Transverse colon (tissue), 4 donors: Measurements from ENCODE around the gene LARP4. TPM values are rescaled to one million over a fixed set of nuclear protein-coding genes. Genes with fewer than 3 reads are reported as not detected.

Experiments used
- DNase-seq: peaks from one replicate; pipeline ENCODE4 v3.0.0-alpha.2; 2019
- H3K27ac ChIP-seq, 4 donors: fragments of 200-600 bp; sonication (generic); 2 replicates each; pipeline ENCODE4 v1.5.1; 2016 to 2018; ENCODE audit warnings: inconsistent platforms in 4 of 4
- H3K27me3 ChIP-seq: fragments of 200-600 bp; sonication (generic); 2 replicates; pipeline ENCODE4 v1.5.1; 2017; ENCODE audit warnings: inconsistent platforms
- H3K36me3 ChIP-seq, 4 donors: fragments of 200-600 bp; sonication (generic); 2 replicates each; pipeline ENCODE4 v1.5.1; 2017 to 2019; ENCODE audit warnings: inconsistent platforms in 4 of 4
- H3K4me1 ChIP-seq, 4 donors: fragments of 200-600 bp; sonication (generic); 2 replicates each; pipeline ENCODE4 v1.5.1; 2017 to 2020; ENCODE audit warnings: inconsistent platforms in 4 of 4
- H3K4me3 ChIP-seq, 4 donors: fragments of 200-600 bp; sonication (generic); 1 replicate in 1 of 4; 2 replicates in 3 of 4; pipeline versions ENCODE4 v1.5.1 to v1.6.1; 2017 to 2019; ENCODE audit warnings: inconsistent platforms in 4 of 4
- H3K9me3 ChIP-seq, 2 donors: fragments of 200-600 bp; sonication (generic); 2 replicates each; pipeline ENCODE4 v1.5.1; 2017 to 2019; ENCODE audit warnings: inconsistent platforms in 2 of 2
- CTCF ChIP-seq, 5 experiments: fragments of 200-600 bp in 3 of 5; fragments of 450-650 bp in 2 of 5; sonication (generic) in 3 of 5; IDR thresholded peaks; 1 replicate in 2 of 5; 2 replicates in 3 of 5; pipeline ENCODE4 v1.5.1; 2016 to 2017; ENCODE audit warnings: antibody characterized with exemption in 5 of 5, inconsistent platforms in 3 of 5, mild to moderate bottlenecking in 2 of 5, moderate library complexity in 1 of 5
- EP300 ChIP-seq: sonication (generic); formaldehyde crosslinking; IDR thresholded peaks from one replicate; pipeline ENCODE4 v1.6.1; 2017; ENCODE audit warnings: antibody characterized with exemption, low read depth
- POLR2A ChIP-seq: fragments of 450-650 bp; IDR thresholded peaks from one replicate; pipeline ENCODE4 v1.6.1; 2016; ENCODE audit warnings: antibody characterized with exemption, mild to moderate bottlenecking, moderate library complexity
- POLR2AphosphoS5 ChIP-seq, 3 donors: sonication (generic); formaldehyde crosslinking; IDR thresholded peaks; one replicate each; pipeline ENCODE4 v1.6.1; 2016; ENCODE audit warnings: antibody characterized with exemption in 3 of 3
- WGBS, 2 donors: methylation state at CpG; one replicate each; pipeline ENCODE4 v1.1.5; 2018; ENCODE audit warnings: low coverage in 1 of 2; 5-methylcytosine and 5-hydroxymethylcytosine counted together
- in situ Hi-C, 4 donors: fragments of 200-750 bp; cut with MboI; loops; one replicate each; pipeline versions ENCODE4 v1.15.0 to v1.15.1; 2017; ENCODE audit warnings: low sequenced_read_pairs in 3 of 4, low pct_ligation_motif_present in 1 of 4, low pct_unique_long_range_greater_than_20kb in 1 of 4
- intact Hi-C: fragments of 100-400 bp; cut with DNase I; formaldehyde crosslinking; loops from one replicate; pipeline ENCODE4 v1.15.1; 2023; ENCODE audit warnings: low total_unique reads
- total RNA-seq, 4 donors: library from RNA; depleted of rRNA; stranded (reverse); fragments of >200 nt; gene quantifications; one replicate each; pipeline ENCODE4 v1.1.0, GENCODE V29; 2016

The LARP4 gene
- 10 to 100 TPM; 13.5 to 58.1 (median 39.6) TPM for total RNA-seq

DNA sequence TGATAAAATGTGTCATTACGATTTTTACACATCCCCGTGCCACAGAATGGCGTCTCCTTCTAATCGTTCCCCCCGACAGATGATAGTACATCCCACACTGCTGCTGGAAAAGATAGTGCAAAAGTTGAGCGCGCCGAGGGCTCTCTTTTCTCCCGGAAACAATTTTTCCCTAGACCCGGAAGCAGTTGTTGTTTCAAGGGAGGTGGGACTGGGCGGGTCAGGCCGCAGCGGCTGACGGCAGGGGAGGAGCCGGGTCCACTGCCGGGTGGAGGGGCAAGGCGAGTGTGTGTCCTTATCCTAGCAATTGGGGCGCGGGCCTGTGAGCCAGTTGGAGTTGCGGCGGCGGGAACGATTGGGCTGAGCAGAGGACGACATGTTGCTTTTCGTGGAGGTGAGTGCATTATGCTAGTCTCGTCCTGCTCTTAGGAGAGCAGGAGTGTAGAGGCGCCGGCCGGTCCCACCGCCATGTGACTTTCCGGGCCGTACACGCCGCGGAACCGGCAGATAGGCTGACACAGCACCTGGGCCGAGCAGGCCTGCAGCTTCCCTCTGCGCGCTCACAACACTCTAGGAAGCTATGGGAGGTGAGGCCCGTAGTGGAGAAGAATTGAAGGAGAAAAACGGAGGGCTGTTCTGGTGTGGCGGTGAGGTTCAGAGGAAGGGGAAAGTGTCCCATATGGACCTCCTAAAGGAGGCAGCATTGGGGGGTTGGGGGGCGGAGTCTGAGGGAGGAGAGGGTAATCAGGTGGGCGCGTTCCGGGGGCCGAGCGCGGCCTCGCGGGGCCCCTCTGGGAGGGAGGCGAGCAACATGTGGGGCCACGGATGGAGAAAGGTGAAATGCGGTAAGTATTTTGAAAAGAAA is at the start of gene LARP4:
Gene LARP4, plus strand, starts transcription at position 248 of the 862 bp plus-strand sequence. Its CDS starts 126 bp downstream, at position 374.
- TF ChIP-seq POLR2A: peak; percentile 93
- peak; percentile 94 to 96 (median 95) for TF ChIP-seq POLR2AphosphoS5 (IDR thresholded peaks at IDR 0.05)
- no peak for TF ChIP-seq EP300
- TF ChIP-seq CTCF (IDR thresholded peaks at IDR 0.05): peak in 1 of 5 experiments; percentile 7
- peak; percentile 94 for DNase-seq

GRCh38 chr12:50351120-50352043 is 49.3 kb upstream of the LARP4 start:
- no peaks in the 10 kb centered on the region for H3K27me3 ChIP-seq
- H3K27ac ChIP-seq: no peak overlapping the region
- H3K9me3 ChIP-seq: no peaks in the 10 kb centered on the region
- intact Hi-C loops: no loop called here
- DNase-seq: peak; percentile 24
- peaks cover 0 to 15% (median 6%) of the 10 kb centered on the region in 4 donors for H3K4me1 ChIP-seq
- WGBS, 2 donors: 83 to 85% methylated on average over 2 to 11 of the region's 11 CpGs
- no peaks in the 10 kb centered on the region for H3K36me3 ChIP-seq
- no peak overlapping the region for H3K4me3 ChIP-seq
- TF ChIP-seq POLR2AphosphoS5 (IDR thresholded peaks at IDR 0.05) (no peak), CTCF (IDR thresholded peaks at IDR 0.05) (no peak), EP300 (no peak), POLR2A (no peak)
- in situ Hi-C loops: no loop called here

More for the DNA sequence above, at the start of gene LARP4:
- intact Hi-C loops (loop anchor here (10.0 kb wide), 1 partner anchor 1256 kb away; no protein-coding TSS in a partner anchor), in situ Hi-C loops (no loop called here)
- Histone ChIP-seq H3K4me3 (peak within 1 kb of the TSS; percentile 50 to 68 (median 63)), H3K27me3 (peaks cover 5% of the 10 kb centered on the region), H3K27ac (peak within 1 kb of the TSS; percentile 93 to 95 (median 94)), H3K9me3 (no peaks in the 10 kb centered on the region), H3K36me3 (no peaks in the 10 kb centered on the region), H3K4me1 (peaks cover 6 to 33% (median 13%) of the 10 kb centered on the region in 4 donors)
- 0% methylated on average over 4 to 54 of the region's 54 CpGs for WGBS, 2 donors

DNA sequence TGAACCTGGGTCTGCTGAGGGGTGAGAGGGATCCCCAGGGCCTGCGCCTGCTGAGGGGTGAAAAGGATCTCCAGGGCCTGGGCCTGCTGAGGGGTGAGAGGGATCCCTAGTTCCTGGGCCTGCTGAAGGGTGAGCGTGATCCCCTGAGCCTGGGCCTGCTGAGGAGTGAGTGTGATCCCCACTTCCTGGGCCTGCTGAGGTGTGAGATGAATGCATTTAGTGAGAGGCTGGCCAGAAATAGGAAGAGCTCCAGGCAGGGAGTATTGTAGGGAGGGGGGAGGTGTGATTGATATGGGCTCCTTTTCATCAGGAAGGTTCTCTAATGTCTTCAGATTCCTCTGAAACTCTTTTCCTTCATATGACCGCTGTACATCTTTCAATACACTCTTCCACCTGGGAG is 47.3 kb upstream of the LARP4 start:
- Histone ChIP-seq H3K27ac (no peak overlapping the region), H3K4me1 (peaks cover 0 to 15% (median 6%) of the 10 kb centered on the region in 4 donors), H3K27me3 (no peaks in the 10 kb centered on the region), H3K9me3 (no peaks in the 10 kb centered on the region), H3K36me3 (no peaks in the 10 kb centered on the region), H3K4me3 (no peak overlapping the region)
- no peak for TF ChIP-seq CTCF (IDR thresholded peaks at IDR 0.05)
- TF ChIP-seq POLR2A: no peak
- no peak for TF ChIP-seq EP300
- TF ChIP-seq POLR2AphosphoS5 (IDR thresholded peaks at IDR 0.05): no peak
- intact Hi-C loops (no loop called here), in situ Hi-C loops (no loop called here)
- no peak for DNase-seq
- WGBS, 2 donors: 88 to 97% methylated on average over 1 to 3 of the region's 3 CpGs
